HEK293 (cell line): ENCODE measurements around the gene PDZD4.

Source experiments
- AEBP2 ChIP-seq: fragments of 450-650 bp; formaldehyde crosslinking; IDR thresholded peaks from 2 replicates; pipeline ENCODE4 v1.5.1; 2016; ENCODE audit warnings: missing biosample characterization, missing genetic modification characterization, borderline replicate concordance
- CTCF ChIP-seq: fragments of 450-650 bp; formaldehyde crosslinking; IDR thresholded peaks from 2 replicates; pipeline ENCODE4 v1.5.1; 2016; ENCODE audit warnings: missing biosample characterization, missing genetic modification characterization
- IKZF3 ChIP-seq: fragments of 450-650 bp; IDR thresholded peaks from 2 replicates; pipeline ENCODE4 v1.5.0; 2018; ENCODE audit warnings: missing biosample characterization, mild to moderate bottlenecking, missing genetic modification characterization, moderate library complexity
- KLF1 ChIP-seq: fragments of 450-650 bp; formaldehyde crosslinking; IDR thresholded peaks from 2 replicates; pipeline ENCODE4 v1.5.1; 2016; ENCODE audit warnings: missing biosample characterization, missing genetic modification characterization
- KLF17 ChIP-seq: fragments of 450-650 bp; formaldehyde crosslinking; IDR thresholded peaks from 2 replicates; pipeline ENCODE4 v1.5.1; 2016; ENCODE audit warnings: missing biosample characterization, missing genetic modification characterization
- MEIS1 ChIP-seq: sonication (generic); formaldehyde crosslinking; IDR thresholded peaks from 2 replicates; pipeline ENCODE4 v1.8.1; 2022; ENCODE audit warnings: missing genetic modification reagents, mild to moderate bottlenecking, borderline replicate concordance
- ZBTB8A ChIP-seq: fragments of 450-650 bp; formaldehyde crosslinking; IDR thresholded peaks from 2 replicates; pipeline ENCODE4 v1.5.1; 2016; ENCODE audit warnings: missing biosample characterization, missing genetic modification characterization
- ZNF112 ChIP-seq: fragments of 450-650 bp; formaldehyde crosslinking; IDR thresholded peaks from 2 replicates; pipeline ENCODE4 v1.5.0; 2017; ENCODE audit warnings: missing biosample characterization, missing genetic modification characterization
- ZNF114 ChIP-seq: fragments of 450-650 bp; formaldehyde crosslinking; IDR thresholded peaks from 2 replicates; pipeline ENCODE4 v1.5.0; 2017; ENCODE audit warnings: missing biosample characterization, missing genetic modification characterization
- ZNF133 ChIP-seq: fragments of 450-650 bp; formaldehyde crosslinking; IDR thresholded peaks from 2 replicates; pipeline ENCODE4 v1.5.1; 2016; ENCODE audit warnings: missing biosample characterization, missing genetic modification characterization
- ZNF157 ChIP-seq: fragments of 450-650 bp; formaldehyde crosslinking; IDR thresholded peaks from 2 replicates; pipeline ENCODE4 v1.5.1; 2016; ENCODE audit warnings: missing biosample characterization, missing genetic modification characterization
- ZNF214 ChIP-seq: fragments of 450-650 bp; formaldehyde crosslinking; IDR thresholded peaks from 2 replicates; pipeline ENCODE4 v1.5.1; 2017; ENCODE audit warnings: missing biosample characterization, mild to moderate bottlenecking, missing genetic modification characterization, borderline replicate concordance
- ZNF248 ChIP-seq: fragments of 450-650 bp; formaldehyde crosslinking; IDR thresholded peaks from 2 replicates; pipeline ENCODE4 v1.5.1; 2017; ENCODE audit warnings: missing biosample characterization, missing genetic modification characterization
- ZNF302 ChIP-seq: fragments of 450-650 bp; formaldehyde crosslinking; IDR thresholded peaks from 2 replicates; pipeline ENCODE4 v1.5.1; 2016; ENCODE audit warnings: missing biosample characterization, missing genetic modification characterization, low read depth
- ZNF324 ChIP-seq: fragments of 450-650 bp; formaldehyde crosslinking; IDR thresholded peaks from 2 replicates; pipeline ENCODE4 v1.5.1; 2016; ENCODE audit warnings: missing biosample characterization, missing genetic modification characterization
- ZNF433 ChIP-seq: fragments of 450-650 bp; formaldehyde crosslinking; IDR thresholded peaks from 2 replicates; pipeline ENCODE4 v1.5.1; 2016; ENCODE audit warnings: missing biosample characterization, missing genetic modification characterization, low read depth
- ZNF473 ChIP-seq: fragments of 450-650 bp; formaldehyde crosslinking; IDR thresholded peaks from 2 replicates; pipeline ENCODE4 v1.5.1; 2017; ENCODE audit warnings: missing biosample characterization, missing genetic modification characterization
- ZNF521 ChIP-seq: fragments of 450-650 bp; formaldehyde crosslinking; IDR thresholded peaks from 2 replicates; pipeline ENCODE4 v1.5.1; 2017; ENCODE audit warnings: missing biosample characterization, mild to moderate bottlenecking, missing genetic modification characterization
- ZNF530 ChIP-seq: fragments of 450-650 bp; formaldehyde crosslinking; IDR thresholded peaks from 2 replicates; pipeline ENCODE4 v1.5.1; 2016; ENCODE audit warnings: low read depth, missing biosample characterization, missing genetic modification characterization
- ZNF624 ChIP-seq: fragments of 450-650 bp; formaldehyde crosslinking; IDR thresholded peaks from 2 replicates; pipeline ENCODE4 v1.5.1; 2017; ENCODE audit warnings: missing biosample characterization, missing genetic modification characterization
- ZNF677 ChIP-seq: fragments of 450-650 bp; IDR thresholded peaks from 2 replicates; pipeline ENCODE4 v1.5.0; 2018; ENCODE audit warnings: missing biosample characterization, mild to moderate bottlenecking, missing genetic modification characterization, moderate library complexity
- ZNF704 ChIP-seq: fragments of 450-650 bp; formaldehyde crosslinking; IDR thresholded peaks from 2 replicates; pipeline ENCODE4 v1.5.1; 2016; ENCODE audit warnings: missing biosample characterization, missing genetic modification characterization
- ZNF776 ChIP-seq: fragments of 450-650 bp; formaldehyde crosslinking; IDR thresholded peaks from 2 replicates; pipeline ENCODE4 v1.5.0; 2017; ENCODE audit warnings: missing biosample characterization, missing genetic modification characterization, borderline replicate concordance
- ZSCAN23 ChIP-seq: fragments of 450-650 bp; formaldehyde crosslinking; IDR thresholded peaks from 2 replicates; pipeline ENCODE4 v1.5.1; 2016; ENCODE audit warnings: missing biosample characterization, missing genetic modification characterization

The PDZD4 gene

GRCh38 chrX:153879741-153880439, 49.5 kb upstream of the PDZD4 start (continued):
- TF ChIP-seq ZNF433 (tag by site-specific recombination): no peak
- no peak for TF ChIP-seq ZNF214 (tag by site-specific recombination)
- TF ChIP-seq IKZF3 (tag by site-specific recombination): no peak
- TF ChIP-seq ZNF776: no peak
- TF ChIP-seq ZNF248 (tag by site-specific recombination): no peak
- TF ChIP-seq AEBP2: no peak
- no peak for TF ChIP-seq ZNF324 (tag by site-specific recombination)
- no peak for TF ChIP-seq ZNF302 (tag by site-specific recombination)
- peak; percentile 93; the same call in 1 of the 2 replicates for TF ChIP-seq KLF17
- no peak for TF ChIP-seq ZNF521 (tag by site-specific recombination)
- no peak for TF ChIP-seq MEIS1 (CRISPR knock-in tag)
- TF ChIP-seq ZSCAN23: no peak
- TF ChIP-seq ZNF677: no peak
- TF ChIP-seq ZNF157: no peak
- TF ChIP-seq CTCF (tag by site-specific recombination): no peak
- no peak for TF ChIP-seq ZNF112 (tag by site-specific recombination)
- TF ChIP-seq ZBTB8A (tag by site-specific recombination): 0 out of 2 replicates have a peak, but pooled peaks have one; percentile 14
- TF ChIP-seq ZNF704 (tag by site-specific recombination): no peak
- no peak for TF ChIP-seq ZNF530
- no peak for TF ChIP-seq ZNF133 (tag by site-specific recombination)
- TF ChIP-seq ZNF624: no peak
- no peak for TF ChIP-seq ZNF114 (tag by site-specific recombination)
- TF ChIP-seq KLF1 (tag by site-specific recombination): peak; percentile 24; the same call in 1 of the 2 replicates
- no peak for TF ChIP-seq ZNF473 (tag by site-specific recombination)
